ENCODE measurements around the gene PPM1H.

The PPM1H gene

DNA sequence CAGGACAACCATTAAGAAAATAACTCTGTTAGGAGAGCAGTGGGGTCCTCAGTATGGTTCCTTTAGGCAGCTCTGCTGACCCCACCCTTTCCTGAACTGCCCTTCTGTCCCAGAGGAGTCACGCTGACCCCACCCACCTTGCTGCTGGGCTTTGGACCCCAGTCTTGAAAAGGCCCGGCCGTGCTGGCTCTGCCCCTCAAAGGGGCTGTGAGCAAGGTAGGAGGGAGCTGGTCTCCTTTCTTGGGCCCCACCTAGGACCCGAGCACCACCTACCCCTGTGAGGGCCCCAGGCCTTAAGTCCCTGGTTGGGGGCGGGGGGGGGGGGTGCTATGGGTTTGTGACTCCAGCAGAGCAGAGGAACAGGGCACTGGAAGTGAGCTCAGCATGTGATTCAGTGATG lies 297.3 kb downstream of the PPM1H start:
- TF ChIP-seq, protein P1, sequence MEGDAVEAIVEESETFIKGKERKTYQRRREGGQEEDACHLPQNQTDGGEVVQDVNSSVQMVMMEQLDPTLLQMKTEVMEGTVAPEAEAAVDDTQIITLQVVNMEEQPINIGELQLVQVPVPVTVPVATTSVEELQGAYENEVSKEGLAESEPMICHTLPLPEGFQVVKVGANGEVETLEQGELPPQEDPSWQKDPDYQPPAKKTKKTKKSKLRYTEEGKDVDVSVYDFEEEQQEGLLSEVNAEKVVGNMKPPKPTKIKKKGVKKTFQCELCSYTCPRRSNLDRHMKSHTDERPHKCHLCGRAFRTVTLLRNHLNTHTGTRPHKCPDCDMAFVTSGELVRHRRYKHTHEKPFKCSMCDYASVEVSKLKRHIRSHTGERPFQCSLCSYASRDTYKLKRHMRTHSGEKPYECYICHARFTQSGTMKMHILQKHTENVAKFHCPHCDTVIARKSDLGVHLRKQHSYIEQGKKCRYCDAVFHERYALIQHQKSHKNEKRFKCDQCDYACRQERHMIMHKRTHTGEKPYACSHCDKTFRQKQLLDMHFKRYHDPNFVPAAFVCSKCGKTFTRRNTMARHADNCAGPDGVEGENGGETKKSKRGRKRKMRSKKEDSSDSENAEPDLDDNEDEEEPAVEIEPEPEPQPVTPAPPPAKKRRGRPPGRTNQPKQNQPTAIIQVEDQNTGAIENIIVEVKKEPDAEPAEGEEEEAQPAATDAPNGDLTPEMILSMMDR (IDR thresholded peaks at IDR 0.05; ENCODE audit: borderline replicate concordance, insufficient read depth, low read depth, low read length): no peak
- H3K4me3 ChIP-seq (ENCODE audit: low read depth, low read length): no peak overlapping the region

DNA sequence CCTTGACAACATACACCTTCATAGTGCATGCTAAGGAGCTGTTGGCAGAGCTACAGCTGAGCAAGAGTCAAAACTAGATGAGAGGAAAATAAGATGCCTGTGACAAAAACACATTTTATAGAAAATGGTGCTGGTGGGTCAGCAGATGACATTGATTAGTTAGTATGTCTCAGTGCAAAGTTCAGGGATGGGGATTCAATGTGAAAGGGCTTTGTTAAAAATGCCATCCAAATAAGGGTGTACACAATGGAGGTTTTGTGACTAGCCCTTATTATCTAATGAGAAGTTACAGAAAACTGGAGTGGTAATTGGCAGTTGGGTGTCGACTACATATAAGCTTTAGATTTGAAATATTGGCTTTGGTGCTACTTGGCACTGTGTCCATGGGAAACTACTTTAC lies 299.3 kb downstream of the PPM1H start:
- TF ChIP-seq, protein P1 (IDR thresholded peaks at IDR 0.05; ENCODE audit: borderline replicate concordance, insufficient read depth, low read depth, low read length): no peak
- no peak overlapping the region for H3K4me3 ChIP-seq (ENCODE audit: low read depth, low read length)

DNA sequence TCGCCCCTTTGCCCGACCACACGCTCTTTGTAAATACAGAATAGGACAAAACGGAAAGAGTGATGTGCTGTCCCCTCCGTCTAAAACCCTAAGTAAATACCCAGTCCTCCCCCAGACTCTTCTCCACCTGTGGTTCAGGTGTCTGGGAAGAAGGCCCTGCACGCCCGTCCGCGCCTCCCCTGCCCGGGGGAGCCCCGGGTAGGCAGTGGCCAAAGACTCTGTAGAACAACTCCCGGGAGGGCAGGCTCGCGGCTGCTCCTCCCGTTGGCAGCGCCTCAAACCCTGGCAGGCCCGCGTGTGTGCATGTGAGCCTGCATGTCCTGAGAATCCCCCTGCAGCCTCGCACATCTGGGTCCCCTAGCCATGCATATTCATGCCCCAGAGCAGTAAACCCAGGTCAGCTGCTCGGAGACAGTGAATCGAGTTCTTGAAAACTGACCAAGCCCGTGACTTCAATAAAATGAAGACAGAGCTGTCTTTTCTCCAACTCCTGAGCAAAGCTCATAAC lies 302.5 kb downstream of the PPM1H start:
- TF ChIP-seq, protein P1 (IDR thresholded peaks at IDR 0.05; ENCODE audit: borderline replicate concordance, insufficient read depth, low read depth, low read length): no peak
- peak overlapping the region; percentile 52 for H3K4me3 ChIP-seq (ENCODE audit: low read depth, low read length)

DNA sequence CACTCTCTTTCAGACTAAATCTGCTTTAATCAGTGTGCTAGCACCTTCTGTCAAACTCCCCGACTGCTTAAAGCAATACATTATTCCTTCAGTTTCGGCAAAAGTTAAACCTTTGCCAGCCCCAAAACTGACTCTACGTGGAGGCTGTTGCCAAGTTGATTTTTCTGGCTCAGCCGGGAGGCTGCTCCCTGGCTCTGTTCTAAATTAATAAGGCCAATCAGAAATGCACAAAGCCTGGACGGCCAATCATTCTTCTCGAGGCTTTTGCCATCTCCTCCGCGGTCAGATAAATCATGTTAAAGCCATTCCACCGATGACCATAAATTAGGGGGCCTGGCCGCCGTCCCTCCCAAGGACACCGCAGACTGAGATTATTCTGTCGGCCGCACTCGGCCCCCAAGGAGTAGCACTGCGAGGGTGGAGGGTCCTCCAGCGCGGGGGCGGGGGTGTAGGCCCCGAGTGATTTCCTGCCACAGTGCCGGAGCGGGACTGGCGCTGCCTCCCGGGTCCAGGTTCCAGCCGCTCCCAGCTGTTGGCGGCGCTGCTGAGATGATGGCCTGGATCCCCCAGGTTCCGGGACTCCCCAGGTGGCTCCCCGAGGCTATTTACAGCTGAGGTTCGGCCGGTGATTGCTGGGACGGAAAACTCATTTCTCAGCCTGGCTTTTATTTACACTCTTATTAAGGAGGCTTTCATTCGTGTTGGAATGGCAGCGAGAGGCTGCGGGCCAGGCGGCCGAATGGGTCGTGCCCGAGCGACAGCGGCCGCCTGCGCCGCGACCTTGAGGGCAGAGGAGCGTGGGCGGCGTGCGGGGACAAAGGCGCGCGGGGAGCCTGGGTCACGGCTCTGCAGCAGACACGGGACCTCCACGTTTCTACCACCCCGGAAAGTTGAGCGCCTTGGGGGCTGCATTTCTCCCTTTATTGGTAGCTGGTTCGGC lies 303.2 kb downstream of the PPM1H start:
- TF ChIP-seq, protein P1 (IDR thresholded peaks at IDR 0.05; ENCODE audit: borderline replicate concordance, insufficient read depth, low read depth, low read length): peak; percentile 43; the same call in 1 of the 2 replicates
- peak overlapping the region; percentile 52 for H3K4me3 ChIP-seq (ENCODE audit: low read depth, low read length)

DNA sequence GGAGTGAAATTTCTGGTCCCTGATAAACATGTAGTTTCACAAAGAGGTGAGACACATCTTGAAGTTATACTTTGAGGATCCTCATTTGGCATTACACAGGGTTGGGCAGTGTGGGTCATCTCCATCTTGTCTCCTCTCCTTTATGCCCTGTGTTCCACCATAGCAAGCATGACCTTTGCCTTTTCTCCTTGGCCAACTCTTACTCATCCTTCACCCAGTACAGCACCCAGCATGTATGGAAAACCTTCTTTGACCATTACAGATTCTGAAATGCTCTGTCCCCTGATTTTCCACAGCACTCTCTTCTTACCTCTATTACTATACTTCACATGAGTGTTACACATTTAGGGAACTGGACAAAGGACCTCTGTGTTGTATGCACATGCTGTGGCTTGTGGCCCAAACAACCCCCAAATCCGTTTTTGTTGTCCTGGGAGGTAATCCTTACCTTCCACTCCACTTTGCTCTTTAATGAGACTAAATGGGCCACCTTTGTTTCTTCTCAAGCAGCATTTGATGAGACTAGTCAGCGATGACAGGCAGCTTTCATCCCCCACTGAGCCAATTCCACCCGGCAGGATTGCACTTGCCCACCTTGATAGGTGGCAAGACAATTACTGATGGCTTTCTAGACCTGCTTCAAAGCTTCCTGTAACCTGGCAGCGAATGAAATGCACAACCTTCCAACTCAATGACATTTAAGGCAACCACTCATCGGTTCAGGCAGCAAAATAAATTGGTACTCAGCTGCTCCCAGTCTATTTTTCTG lies 304.8 kb downstream of the PPM1H start:
- TF ChIP-seq, protein P1 (IDR thresholded peaks at IDR 0.05; ENCODE audit: borderline replicate concordance, insufficient read depth, low read depth, low read length): no peak
- H3K4me3 ChIP-seq (ENCODE audit: low read depth, low read length): no peak overlapping the region

DNA sequence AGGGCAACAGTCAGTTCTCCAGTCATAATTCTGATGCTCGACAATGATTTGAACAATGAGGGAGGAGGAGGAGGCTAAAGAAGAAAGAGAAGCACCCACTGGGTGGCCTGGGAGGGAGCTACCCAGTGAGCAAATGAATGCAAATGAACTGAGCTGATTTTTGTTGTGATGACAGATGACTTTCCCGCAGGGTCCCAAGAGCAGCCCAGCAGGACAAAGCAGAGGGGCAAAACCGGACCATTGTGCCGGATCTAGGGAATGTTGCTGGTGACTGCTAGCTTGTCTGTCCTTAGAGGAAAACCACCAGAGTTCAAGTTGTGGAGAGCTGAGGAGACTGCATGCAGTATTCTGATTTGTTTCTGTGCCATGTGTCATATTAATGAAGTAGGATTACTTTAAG lies 305.5 kb downstream of the PPM1H start:
- no peak overlapping the region for H3K4me3 ChIP-seq (ENCODE audit: low read depth, low read length)
- TF ChIP-seq, protein P1 (IDR thresholded peaks at IDR 0.05; ENCODE audit: borderline replicate concordance, insufficient read depth, low read depth, low read length): no peak

All from GM12875 (cell line).